HG03108 (cell line): ENCODE results near the gene TBC1D22A.
"Not testable (repeated sequence)": the region's sequence is repeated elsewhere in the genome, so short reads cannot be mapped to it uniquely, and the experiment has no call there.

Experiments used
- ATAC-seq: cut with Tn5 transposase; IDR thresholded peaks from one replicate; pipeline ENCODE4 v1.9.1; 2021; ENCODE audit warnings: moderate library complexity; ENCODE audit not compliant: unreplicated experiment

TBC1D22A gene

DNA sequence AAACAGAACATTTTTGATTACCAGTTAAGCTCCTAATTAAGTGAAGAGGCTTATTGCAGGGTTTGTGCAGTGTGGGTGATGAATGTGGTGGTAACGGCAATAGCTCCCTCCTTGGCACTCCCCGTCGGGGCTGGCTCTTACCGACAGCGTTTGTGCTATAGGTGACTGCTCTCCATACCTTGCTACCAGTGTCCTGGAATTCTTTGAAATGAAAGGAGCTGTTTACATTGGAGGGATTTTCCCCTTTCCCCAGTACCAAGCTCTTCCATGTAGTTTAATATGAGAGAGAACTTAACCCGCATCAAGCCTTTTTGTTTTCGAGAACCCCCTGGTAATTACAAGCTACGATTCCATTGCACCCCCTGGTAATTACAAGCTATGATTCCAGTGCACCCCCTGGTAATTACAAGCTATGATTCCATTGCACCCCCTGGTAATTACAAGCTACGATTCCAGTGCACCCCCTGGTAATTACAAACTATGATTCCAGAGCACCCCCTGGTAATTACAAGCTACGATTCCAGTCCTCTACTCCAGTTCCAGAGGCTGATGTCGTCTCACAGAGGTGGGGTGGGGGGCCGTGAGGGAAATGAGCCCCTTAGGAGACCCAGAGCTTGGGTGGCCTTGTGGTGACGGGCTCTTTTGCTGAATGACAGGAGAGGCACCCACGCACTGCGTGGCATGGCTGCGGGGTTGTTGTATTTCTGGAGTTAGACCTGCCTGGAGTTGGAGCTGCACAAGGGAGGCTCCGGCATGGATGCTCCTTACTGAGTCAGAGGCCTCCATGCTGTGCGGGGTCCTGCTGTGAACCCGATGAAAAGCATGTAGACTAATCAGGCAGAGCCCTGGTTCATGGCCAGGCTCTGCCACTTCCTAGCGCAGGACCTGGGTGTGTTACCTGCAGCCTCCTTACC lies 205.3 kb downstream of the TBC1D22A start:
- no peak for ATAC-seq

DNA sequence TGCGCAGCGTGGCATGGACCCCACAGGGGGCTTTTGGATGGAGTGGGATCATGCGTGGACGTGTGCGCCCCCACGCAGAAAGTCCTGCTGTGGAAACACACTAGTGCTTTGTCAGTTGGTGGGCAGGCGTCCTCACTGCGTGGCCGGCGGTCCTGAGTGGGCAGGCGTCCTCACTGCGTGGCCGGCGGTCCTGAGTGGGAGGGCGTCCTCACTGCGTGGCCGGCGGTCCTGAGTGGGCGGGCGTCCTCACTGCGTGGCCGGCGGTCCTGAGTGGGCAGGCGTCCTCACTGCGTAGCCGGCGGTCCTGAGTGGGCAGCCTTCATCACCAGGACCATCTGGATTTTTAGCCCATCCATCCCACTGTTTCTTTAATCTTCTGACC lies 205.9 kb downstream of the TBC1D22A start:
- ATAC-seq = no peak

DNA sequence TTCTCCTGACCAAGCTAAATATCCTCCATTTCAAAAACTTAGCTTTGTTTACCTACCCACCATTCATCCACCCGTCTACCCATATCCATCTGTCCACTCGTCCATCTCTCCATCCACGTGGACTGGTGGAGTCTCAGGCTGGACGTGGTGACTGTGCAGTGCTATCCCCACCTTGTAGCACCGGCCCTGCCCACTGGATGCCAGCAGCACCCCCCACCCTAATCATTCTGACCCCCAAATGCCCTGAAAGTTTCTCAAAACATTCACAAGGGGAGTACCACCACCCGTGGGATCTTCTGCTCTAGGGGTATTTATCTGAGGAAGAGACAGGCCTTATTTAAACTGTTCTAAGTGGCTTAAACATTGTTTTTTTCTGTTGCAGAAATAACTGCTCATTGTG lies 206.4 kb downstream of the TBC1D22A start:
- no peak for ATAC-seq

DNA sequence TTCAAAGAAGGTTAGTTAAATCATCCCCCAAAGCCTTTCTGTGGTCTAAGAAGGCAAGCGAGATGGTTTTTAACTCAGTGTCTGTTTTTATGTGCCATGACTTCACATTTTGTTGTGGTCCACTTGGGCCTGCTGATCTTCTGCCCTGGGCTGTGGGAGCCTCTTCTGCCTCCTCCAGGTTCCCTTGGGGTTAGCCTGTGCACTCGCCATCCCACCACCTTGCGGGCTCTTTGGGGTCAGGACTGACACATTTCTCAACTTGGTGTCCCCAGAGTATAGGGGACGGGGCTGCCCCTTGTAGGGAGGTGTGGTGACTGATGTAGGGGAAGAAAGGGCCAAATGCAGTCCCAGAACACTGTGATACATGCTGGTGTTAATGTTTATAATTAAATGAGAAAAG lies 207.0 kb downstream of the TBC1D22A start:
- peak; percentile 91 for ATAC-seq

- ATAC-seq = peak; percentile 19
These were observed 207.5 kb downstream of the TBC1D22A start for GRCh38 chr22:46969961-46970360.

GRCh38 chr22:46970411-46971098 lies 208.1 kb downstream of the TBC1D22A start:
- ATAC-seq = no peak

GRCh38 chr22:46971099-46971763 lies 208.8 kb downstream of the TBC1D22A start:
- no peak for ATAC-seq

DNA sequence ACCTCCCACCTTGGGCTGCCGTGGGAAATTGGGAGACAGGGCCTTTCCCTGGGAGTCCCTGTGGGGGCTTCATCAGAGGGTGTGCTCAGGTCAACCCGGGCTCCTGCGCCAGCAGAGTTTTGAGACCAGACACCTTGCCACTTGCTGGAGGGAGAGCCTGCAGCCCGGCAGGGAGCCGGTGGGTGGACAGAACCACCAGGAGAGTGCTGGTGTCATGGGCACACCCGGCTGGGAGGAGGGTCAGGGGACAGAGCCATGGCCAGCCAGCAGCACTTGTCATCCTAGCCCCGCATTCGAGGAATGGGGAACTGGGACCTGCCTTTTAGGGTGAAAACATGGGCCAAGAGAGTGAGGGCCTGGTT lies 209.3 kb downstream of the TBC1D22A start:
- ATAC-seq = no peak

DNA sequence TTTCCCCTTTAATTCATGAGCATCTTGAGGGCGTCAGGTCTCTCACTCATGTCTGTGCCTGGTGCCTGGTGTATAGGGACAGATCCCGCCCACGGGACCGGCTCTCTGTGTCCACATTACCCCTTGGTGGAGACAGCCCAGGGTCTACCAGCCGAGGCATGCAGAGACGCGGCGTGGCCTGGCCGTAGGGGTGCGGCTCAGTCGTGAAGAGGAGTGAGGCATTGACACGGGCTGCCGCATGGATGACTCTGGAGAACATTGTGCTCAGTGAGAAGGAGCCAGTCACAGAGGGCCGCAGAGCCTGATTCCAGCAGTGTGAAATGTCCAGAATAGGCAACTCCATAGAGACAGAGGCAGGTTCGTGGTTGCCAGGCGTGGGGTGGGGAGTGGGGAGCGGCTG lies 209.8 kb downstream of the TBC1D22A start:
- no peak for ATAC-seq

DNA sequence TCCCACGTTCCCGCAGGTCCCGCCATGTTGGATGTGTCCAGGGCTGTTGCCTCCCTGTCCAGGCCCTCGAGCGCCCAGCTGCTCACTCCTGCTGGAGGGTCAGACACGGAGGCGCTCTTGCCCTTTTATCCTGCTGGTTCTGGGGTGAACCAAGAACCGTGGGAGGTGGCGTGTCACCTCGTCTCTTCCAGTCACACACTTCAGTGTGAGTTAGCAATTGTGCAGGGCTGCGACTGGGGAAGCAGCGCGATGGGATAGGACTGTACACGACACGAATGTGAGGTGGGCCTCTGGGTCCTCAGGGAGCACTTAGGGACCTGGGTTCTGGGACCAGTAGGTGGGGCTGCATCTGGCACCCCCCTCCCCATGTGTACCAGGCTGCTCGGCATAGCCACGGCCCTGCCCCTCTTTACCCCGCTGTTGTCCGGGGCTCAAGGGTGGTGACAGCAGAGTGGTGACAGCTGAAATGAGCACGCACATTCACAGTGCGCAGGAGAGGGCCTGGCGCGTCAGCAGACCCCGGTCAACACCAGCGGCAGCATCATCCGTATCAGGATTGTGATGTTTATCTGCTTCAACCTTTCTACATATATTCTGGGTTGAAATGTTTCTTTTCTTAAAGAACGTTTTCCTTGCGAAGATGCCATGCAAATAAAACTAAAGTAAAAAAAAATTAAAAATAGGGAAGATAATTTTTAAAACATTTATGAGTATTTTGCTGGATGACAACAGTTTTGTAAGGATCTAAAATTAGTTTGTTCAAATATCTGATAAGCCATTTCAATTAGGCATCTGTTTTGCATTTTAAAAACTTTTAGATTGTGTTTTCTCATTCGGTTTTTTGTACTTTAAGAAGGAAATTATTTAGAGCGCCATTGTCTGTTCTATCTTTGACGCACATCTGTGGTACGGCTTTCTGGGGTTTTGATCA lies 210.7 kb downstream of the TBC1D22A start:
- ATAC-seq = no peak

DNA sequence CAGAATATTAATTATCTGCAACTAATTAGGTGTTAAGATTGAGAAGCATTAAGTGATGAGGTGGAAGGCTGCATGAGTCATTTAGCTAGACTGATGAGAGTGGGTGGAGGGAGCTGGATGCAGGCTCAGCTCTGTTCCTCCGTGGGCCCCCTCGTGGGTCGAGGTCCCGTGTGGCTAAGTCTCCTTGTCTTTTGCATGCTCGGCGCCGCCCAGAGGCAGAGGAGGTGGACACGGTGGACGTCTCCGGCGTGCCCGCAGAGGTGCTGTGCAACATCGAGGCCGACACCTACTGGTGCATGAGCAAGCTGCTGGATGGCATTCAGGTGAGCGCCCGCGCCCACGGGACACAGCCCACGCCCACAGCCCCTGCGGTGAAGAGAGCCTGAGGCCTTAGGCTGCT lies 211.6 kb downstream of the TBC1D22A start:
- ATAC-seq = no peak

DNA sequence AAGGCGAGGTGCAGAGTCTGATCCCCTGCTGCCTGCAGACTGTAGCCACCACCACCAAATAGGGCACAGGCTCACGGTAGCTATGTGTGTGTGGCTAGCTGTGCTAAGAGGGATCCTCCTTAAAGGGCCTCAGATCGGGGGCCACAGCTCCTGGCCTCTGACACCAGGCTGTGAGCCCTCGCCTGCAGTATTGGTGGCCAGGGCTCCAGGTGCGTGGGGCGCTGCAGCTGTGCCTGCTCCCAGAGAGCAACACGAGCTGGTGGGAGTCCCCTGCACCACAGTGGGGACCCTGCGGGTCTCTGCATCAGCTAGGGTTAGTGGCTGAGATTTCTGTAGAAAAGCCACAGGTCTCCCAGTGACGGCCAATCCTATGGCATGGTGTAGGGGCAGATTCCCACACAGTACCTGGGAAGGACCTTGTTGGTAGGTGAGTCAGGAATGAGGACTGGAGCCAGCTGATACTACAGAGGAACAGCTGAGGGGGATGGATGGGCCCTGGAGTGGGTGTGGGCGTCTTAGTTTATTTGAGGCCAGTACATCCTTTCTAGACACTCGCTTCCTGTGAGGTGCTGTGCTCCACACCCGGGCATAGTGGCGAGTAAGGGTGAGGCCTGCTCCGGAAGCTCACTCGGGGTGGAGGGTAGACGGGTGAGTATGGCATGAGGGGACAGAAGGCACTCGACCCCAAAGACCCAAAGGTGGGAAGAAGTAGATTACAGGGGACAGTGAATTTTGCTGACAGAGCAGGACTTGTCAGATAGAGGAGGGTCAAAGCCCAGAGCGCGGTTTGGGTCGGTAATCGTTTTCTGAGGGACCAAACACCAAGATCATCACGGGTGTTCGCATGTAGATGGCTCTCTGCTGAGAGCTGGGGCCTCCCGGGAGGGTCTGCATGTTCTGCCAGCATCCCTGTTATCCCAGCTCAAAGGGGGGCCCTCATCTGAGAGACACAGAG lies 212.5 kb downstream of the TBC1D22A start:
- no peak for ATAC-seq

DNA sequence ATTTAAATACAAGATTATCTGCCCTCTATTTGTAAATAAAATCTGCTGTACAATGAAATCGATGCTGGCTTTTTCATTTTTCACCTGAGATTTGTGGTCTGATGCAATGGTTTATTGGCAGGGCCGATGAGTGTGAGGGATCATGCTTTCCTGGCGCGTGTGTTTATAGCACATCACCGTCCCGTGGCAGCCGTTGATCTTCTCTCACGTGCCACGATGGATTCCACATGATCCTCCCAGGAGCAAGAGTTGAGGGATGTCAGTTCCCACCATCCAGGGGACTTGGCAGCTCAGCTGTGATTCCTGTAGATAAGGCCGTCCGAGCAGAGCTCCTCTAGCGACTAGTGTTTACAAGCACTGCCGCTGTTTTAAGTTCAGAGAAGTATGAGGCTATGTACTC lies 213.7 kb downstream of the TBC1D22A start:
- ATAC-seq = no peak

GRCh38 chr22:46976598-46976997 lies 214.1 kb downstream of the TBC1D22A start:
- ATAC-seq = no peak

GRCh38 chr22:46977656-46978343 lies 215.3 kb downstream of the TBC1D22A start:
- no peak for ATAC-seq

DNA sequence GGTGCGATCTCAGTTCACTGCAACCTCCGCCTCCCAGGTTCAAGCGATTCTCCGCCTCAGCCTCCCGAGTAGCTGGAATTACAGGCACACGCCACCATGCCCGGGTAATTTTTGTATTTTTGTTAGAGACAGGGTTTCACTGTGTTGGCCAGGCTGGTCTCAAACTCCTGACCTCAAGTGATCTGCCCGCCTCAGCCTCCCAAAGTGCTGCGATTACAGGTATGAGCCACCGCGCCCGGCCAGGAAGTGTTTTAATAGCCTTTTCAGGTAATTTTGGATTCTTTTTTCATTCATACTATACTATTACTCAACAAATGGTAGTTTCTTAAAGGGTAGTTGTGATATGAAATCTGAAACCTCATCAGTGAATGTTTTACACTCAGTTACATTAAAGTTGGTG lies 216.2 kb downstream of the TBC1D22A start:
- not testable (repeated sequence) for ATAC-seq

GRCh38 chr22:46979506-46979905 lies 217.1 kb downstream of the TBC1D22A start:
- ATAC-seq = no peak

DNA sequence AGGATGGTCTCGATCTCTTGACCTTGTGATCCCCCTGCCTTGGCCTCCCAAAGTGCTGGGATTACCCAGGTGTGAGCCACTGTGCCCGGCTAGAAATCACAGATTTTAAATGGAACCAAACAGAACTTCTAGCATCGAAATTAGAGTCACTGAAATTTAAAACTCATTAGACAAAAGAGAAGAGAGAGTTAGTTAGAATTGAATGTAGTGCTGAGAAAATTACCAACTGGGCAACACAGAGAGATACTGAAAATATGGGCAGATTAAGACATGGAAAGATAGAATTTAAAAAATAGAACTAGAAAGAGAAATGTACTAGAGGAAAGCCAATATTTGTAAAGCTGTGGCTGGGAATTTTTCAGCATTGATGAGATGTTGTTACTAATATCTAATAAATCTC lies 217.9 kb downstream of the TBC1D22A start:
- no peak for ATAC-seq

DNA sequence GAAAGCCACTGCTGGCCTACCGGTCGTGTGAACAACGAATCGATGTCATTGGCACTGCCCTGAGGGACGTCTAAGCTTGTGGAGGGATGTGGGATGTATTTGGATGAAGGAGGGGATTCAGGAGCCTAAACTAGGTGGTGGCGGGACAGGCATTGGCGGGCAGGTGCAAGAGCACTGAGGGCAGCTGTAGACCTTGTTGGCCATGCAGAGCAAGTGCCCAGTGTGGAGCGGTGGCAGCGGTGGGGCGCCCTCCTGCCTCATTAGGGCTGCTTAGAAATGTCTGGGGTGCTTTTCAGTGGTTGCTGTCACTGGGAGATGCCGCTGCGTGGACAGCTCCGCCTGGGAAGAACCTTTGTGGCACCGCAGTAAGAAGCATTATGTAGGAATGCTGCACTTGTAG lies 220.2 kb downstream of the TBC1D22A start:
- no peak for ATAC-seq
